NCI-H526 treated with DMSO at 0.1 percent for 48 hours (cell line): ENCODE data around the gene TCP11X2.
"Not testable (repeated sequence)": the region's sequence is repeated elsewhere in the genome, so short reads cannot be mapped to it uniquely, and the experiment has no call there.

Experiments used
- DNase-seq: peaks from one replicate; lab custom pipeline; 2025; lab: John Stamatoyannopoulos, UW

TCP11X2 gene

DNA sequence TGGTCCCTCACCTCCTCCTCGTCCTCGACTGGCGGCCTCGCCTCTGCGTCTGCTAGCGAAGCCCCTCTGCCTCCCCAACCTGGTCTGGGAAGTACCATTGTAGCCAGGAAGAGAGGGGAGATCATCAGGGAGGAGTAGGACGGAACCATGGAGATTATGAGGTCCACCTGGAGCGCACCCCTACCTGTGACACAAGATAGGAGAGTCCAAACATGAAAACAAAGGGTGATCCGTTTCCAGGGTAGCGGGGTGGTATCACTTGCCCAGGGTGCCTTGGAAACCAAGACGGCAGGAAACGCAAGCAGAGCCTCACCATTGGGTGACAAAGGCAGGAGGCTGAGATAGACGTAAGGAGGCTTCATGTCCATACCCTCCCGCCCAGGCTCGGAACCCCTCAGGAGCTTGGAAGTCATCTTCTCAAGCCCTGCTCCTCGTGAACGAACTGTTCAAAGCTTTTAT lies at the start of gene TCP11X2:
TSS of gene TCP11X2 (minus strand) at position 51 of the 459 bp plus-strand sequence.
- DNase-seq = not testable (repeated sequence)

DNA sequence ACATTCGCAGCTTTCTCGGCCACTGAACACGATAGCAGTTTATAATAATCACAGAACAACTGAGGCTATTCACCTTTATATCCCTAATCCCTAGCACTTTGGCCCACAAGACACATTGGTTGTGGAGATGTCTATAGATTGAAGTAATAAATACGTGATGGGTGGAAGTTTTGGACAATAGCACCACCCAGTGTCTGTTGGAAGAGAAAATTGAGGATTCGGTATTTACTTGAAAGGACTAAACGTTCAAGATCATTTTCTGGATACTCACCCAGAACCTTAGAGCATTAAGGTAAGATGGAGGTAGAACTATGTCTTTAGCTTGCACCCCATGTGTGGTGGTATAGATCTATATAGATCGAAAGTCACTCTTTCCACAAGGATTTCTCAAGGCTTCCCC lies 45.7 kb upstream of the TCP11X2 start:
- peak; percentile 35 for DNase-seq

- peak; percentile 64 for DNase-seq
Observed at GRCh38 chrX:102515975-102516941, 44.6 kb upstream of the TCP11X2 start, which contains the start of gene TMSB15A. TSS of gene TMSB15A (minus strand) at chrX:102516739.

DNA sequence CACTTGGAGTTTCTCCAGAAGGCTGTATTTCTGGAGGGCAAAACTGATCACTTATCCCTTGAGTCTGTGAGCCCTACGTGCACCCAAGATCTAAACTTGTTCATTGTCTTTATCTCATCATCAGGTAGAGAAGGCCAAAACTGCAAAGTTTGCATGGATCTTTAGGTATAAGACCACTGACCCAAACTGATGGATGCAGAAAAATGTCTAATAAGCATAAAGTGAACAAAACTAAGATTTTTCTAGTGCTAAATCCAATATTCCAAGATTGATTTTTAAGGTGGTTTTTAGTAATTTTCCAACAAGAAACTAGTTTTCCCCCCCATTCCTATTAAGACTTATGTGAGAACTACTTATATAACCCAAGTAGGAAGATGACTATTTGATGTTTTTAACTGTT lies 42.9 kb upstream of the TCP11X2 start:
- DNase-seq = no peak

DNA sequence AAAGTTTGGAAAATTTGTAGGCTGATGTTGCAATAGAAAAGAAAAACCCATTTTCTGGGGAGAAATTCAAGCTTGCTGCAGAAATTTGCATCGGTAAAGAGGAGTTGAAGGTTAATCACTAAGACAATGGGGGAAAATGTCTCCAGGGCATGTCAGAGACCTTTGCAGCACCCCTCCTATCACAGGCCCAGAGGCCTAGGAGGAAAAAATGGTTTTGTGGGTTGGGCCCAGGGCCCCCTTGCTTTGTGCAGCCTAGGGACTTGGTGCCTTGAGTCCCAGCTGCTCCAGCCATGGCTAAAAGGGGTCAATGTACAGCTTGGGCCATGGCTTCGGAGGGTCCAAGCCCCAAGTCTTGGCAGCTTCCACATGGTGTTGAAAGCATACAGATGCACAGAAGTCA lies 27.1 kb upstream of the TCP11X2 start:
- no peak for DNase-seq

DNA sequence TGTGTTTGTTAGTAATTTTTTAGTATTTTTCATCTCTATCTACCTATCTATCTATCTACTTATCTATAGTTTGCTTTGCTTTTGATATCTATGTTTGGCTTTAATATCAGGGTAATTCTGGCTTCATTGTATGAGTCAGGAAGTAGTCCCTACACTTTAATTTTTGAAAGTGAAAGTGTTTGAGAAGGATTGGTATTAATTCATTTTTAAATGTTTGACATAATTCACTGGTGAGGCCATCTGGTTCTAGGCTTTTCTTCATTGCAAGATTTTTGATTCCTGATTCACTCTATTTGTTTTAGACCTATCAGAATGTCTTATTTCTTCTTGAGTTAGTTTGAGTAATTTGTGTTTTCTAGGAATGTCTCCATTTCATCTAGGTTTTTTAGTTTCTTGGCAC lies 20.2 kb upstream of the TCP11X2 start:
- no peak for DNase-seq

GRCh38 chrX:102478765-102479164 lies 7.2 kb upstream of the TCP11X2 start:
- not testable (repeated sequence) for DNase-seq

- not testable (repeated sequence) for DNase-seq
Observed at GRCh38 chrX:102470215-102470614, 1.4 kb downstream of the TCP11X2 start.

- DNase-seq = not testable (repeated sequence)
Observed at GRCh38 chrX:102458615-102459014, 13.0 kb downstream of the TCP11X2 start.

DNA sequence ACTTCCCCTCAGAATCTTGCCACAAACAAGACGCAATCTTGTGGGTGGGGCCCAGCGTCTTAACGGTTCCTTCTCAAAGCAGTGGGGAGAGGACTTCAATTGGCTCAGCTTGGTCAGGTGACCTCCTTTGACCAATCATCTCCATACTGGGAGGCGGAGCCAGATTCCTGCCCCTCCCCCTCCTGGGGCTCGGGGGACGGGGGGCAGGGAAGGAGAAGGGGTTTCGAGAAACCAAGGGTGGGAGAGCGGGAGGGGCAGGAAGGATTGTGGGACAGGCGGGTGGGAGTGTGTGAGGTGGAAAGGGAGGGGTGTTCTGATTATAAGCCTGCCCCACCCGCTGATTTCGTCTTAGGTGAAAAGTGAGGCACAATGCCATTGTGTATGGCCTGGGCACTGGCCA lies 31.7 kb downstream of the TCP11X2 start, which contains the start of gene NXF2B:
TSS of gene NXF2B (minus strand) at position 101 of the 400 bp plus-strand sequence. CDS start 59,972 bp downstream, outside the sequence.
- DNase-seq = not testable (repeated sequence)

GRCh38 chrX:102414493-102414892 lies 57.1 kb downstream of the TCP11X2 start:
- DNase-seq = not testable (repeated sequence)
